NCI-H2081 (cell line): ENCODE results near the gene ADGRG7.

Experiments used
- DNase-seq, 2 experiments: peaks; one replicate each; lab custom pipeline; 2025; lab: John Stamatoyannopoulos, UW

Gene ADGRG7

DNA sequence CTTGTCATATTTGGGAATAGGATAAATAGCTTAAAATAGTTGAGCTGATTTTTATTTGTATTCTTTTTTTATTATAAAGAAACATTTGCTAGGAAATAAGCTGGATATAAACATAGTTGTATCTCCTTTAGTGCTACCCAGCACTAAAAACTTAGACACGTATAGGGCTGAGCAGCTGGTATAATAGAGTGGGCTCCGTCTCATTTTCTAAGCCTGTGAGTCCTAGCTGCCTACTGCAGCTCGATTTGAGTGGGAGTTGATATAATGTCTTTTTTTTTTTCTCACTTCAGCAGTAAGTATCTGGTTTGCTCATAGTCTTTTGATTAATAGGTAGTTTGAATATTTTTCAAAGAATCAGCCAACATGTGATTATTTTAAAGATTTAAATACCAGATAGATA is 134.1 kb downstream of the ADGRG7 start:
- DNase-seq, result no peak

DNA sequence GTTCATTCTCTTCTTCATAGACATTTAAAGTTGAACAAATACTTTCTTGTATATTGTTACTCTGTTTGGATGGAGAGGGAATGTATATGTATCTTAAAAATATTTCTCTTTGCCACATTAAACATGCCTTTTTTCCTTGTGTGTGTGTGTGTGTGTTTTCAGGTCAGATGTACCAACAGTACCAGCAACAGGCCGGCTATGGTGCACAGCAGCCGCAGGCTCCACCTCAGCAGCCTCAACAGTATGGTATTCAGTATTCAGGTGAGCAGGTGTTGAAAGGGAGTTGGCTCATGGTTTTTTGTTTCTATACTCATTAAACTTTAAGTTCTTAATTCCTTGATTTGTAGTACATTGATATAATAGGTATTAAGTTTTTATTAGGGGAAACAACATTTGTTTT is 135.3 kb downstream of the ADGRG7 start:
- no peak for DNase-seq
